ENCODE results near the gene KLHL1. TPM values are rescaled to one million over a fixed set of nuclear protein-coding genes. Genes with fewer than 3 reads are reported as not detected.

Gene KLHL1
- total RNA-seq, 1 experiment from 2014 or later, result not detected

DNA sequence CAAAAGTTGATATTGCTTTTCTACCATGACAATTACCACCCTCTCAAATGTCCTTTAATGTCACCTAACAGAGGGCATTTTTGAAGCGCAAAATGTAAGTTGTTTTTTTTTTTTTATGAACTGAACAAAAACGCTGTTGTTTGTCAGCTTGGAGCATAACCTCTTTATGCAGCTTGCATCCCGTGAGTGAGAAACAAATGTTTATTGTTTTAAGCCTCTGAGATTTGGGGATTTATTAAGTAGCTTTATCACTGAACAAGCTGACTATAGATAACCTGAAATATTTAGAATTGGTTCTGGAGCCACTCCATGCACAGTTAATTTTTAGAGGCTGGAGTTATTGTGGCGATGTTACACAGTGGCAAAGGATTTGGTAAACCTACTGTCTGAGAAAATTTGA, 80.7 kb downstream of the KLHL1 start:
- CTCF ChIA-PET, result no interaction called here
- intact Hi-C loops (cut with micrococcal nuclease; ENCODE audit: unreplicated experiment), result no loop called here
- TF ChIP-seq, protein P1, sequence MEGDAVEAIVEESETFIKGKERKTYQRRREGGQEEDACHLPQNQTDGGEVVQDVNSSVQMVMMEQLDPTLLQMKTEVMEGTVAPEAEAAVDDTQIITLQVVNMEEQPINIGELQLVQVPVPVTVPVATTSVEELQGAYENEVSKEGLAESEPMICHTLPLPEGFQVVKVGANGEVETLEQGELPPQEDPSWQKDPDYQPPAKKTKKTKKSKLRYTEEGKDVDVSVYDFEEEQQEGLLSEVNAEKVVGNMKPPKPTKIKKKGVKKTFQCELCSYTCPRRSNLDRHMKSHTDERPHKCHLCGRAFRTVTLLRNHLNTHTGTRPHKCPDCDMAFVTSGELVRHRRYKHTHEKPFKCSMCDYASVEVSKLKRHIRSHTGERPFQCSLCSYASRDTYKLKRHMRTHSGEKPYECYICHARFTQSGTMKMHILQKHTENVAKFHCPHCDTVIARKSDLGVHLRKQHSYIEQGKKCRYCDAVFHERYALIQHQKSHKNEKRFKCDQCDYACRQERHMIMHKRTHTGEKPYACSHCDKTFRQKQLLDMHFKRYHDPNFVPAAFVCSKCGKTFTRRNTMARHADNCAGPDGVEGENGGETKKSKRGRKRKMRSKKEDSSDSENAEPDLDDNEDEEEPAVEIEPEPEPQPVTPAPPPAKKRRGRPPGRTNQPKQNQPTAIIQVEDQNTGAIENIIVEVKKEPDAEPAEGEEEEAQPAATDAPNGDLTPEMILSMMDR (IDR thresholded peaks at IDR 0.05; ENCODE audit: unreplicated experiment), result no peak
- no peak for DNase-seq
- no TSS peak for BruUV-seq (replicated peaks)
- no peaks in the 10 kb centered on the region for H3K36me3 Mint-ChIP-seq (ENCODE audit: insufficient read depth, unreplicated experiment)
- H3K4me3 Mint-ChIP-seq (ENCODE audit: low read depth, unreplicated experiment), result no peak overlapping the region
- H3K27ac Mint-ChIP-seq (ENCODE audit: unreplicated experiment), result no peak overlapping the region
- no peaks in the 10 kb centered on the region for H3K27me3 Mint-ChIP-seq (ENCODE audit: unreplicated experiment)
- H3K4me1 Mint-ChIP-seq (ENCODE audit: low read depth, unreplicated experiment), result no peaks in the 10 kb centered on the region
- no peaks in the 10 kb centered on the region for H3K9me3 Mint-ChIP-seq (ENCODE audit: low read depth, unreplicated experiment)

DNA sequence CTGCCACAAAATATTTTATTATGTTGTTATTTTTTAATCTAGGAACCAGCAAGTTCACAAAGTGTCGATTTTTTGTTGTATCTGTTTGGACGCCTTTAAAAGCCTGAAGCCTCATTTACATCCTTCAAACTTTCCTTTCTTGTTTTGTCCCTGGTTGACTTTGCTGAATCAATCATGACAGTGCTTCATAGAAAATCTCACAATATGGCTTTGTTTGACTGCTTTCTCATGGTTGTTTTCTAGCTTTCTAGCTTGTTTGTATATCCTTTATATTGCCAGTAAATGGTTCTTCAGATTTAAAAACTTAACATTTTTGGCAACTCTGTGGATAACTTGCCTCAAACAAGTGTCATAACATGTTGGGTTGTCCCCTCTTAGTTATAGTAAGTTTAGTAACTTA, 84.7 kb downstream of the KLHL1 start:
- TF ChIP-seq, protein P1 (IDR thresholded peaks at IDR 0.05; ENCODE audit: unreplicated experiment), result no peak
- no peak overlapping the region for H3K4me3 Mint-ChIP-seq (ENCODE audit: low read depth, unreplicated experiment)
- CTCF ChIA-PET, result no interaction called here
- no peaks in the 10 kb centered on the region for H3K4me1 Mint-ChIP-seq (ENCODE audit: low read depth, unreplicated experiment)
- H3K27me3 Mint-ChIP-seq (ENCODE audit: unreplicated experiment), result no peaks in the 10 kb centered on the region
- no peak for DNase-seq
- H3K9me3 Mint-ChIP-seq (ENCODE audit: low read depth, unreplicated experiment), result no peaks in the 10 kb centered on the region
- intact Hi-C loops (cut with micrococcal nuclease; ENCODE audit: unreplicated experiment), result no loop called here
- no TSS peak for BruUV-seq (replicated peaks)
- H3K27ac Mint-ChIP-seq (ENCODE audit: unreplicated experiment), result no peak overlapping the region
- H3K36me3 Mint-ChIP-seq (ENCODE audit: insufficient read depth, unreplicated experiment), result no peaks in the 10 kb centered on the region

DNA sequence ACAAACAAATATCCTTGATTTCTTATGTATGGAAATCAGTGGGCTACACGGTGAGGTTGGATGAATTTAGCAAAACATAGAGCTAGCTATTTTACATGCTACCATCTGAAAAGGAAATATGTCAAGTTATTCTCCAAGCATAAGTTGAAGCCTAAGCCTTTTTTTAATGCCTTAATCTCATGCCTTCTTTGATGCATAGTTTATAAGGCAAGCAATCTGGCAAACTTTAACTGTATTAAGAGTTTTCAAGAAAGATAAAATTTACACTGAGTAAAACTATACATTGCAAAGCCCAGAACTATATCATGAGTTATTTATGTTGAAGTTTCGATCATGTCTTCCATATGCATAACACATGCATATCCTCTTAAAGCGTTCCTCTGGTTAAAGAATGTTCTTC, 85.6 kb downstream of the KLHL1 start:
- intact Hi-C loops (cut with micrococcal nuclease; ENCODE audit: unreplicated experiment), result no loop called here
- CTCF ChIA-PET, result no interaction called here
- Mint-ChIP-seq H3K9me3 (ENCODE audit: low read depth, unreplicated experiment) (no peaks in the 10 kb centered on the region), H3K4me1 (ENCODE audit: low read depth, unreplicated experiment) (no peaks in the 10 kb centered on the region), H3K27me3 (ENCODE audit: unreplicated experiment) (no peaks in the 10 kb centered on the region), H3K4me3 (ENCODE audit: low read depth, unreplicated experiment) (no peak overlapping the region), H3K36me3 (ENCODE audit: insufficient read depth, unreplicated experiment) (no peaks in the 10 kb centered on the region), H3K27ac (ENCODE audit: unreplicated experiment) (no peak overlapping the region)
- BruUV-seq (replicated peaks), result no TSS peak
- TF ChIP-seq, protein P1 (IDR thresholded peaks at IDR 0.05; ENCODE audit: unreplicated experiment), result no peak
- DNase-seq, result no peak

DNA sequence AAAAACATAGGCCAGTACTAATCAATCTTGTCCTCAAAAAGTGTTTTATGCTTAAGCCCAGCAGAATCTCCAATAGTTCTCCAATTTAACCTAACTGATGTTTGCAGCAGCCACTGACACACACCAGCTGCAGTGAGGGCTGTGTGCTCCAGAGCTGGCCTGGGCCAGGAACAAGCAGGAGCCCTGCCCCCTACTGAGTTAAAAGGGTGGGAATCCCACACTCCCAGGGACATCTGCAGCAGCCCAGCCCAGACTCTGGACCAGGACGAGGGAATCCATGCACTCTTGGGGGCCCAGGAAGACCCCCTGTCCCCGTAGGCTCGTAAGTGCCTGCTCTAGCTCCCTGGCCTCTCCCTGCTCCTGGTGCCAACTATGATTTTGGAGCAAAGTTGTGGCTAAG, 92.1 kb downstream of the KLHL1 start:
- TF ChIP-seq, protein P1 (IDR thresholded peaks at IDR 0.05; ENCODE audit: unreplicated experiment), result no peak
- Mint-ChIP-seq H3K4me1 (ENCODE audit: low read depth, unreplicated experiment) (no peaks in the 10 kb centered on the region), H3K36me3 (ENCODE audit: insufficient read depth, unreplicated experiment) (no peaks in the 10 kb centered on the region), H3K4me3 (ENCODE audit: low read depth, unreplicated experiment) (no peak overlapping the region), H3K27me3 (ENCODE audit: unreplicated experiment) (no peaks in the 10 kb centered on the region), H3K9me3 (ENCODE audit: low read depth, unreplicated experiment) (no peaks in the 10 kb centered on the region), H3K27ac (ENCODE audit: unreplicated experiment) (no peak overlapping the region)
- BruUV-seq (replicated peaks), result no TSS peak
- intact Hi-C loops (cut with micrococcal nuclease; ENCODE audit: unreplicated experiment), result no loop called here
- no peak for DNase-seq
- CTCF ChIA-PET, result no interaction called here

DNA sequence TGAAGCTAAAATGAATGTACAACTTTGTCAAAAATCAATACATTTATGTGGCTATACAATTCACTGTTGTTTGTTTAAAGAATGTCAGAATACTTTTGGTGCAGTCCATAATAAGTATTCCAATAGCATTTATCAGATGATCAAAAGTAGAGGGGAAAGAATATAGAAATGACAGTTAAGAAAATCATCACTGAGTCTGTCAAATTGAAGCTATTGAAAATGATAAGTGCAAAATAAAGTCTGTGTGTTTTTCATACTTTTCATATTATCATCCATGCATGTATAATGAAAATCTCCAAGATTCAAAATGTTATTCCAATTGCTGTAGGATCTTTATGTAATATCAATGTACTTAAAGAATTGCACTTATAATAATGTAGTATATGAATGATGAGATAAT, 93.9 kb downstream of the KLHL1 start:
- H3K9me3 Mint-ChIP-seq (ENCODE audit: low read depth, unreplicated experiment), result no peaks in the 10 kb centered on the region
- no peaks in the 10 kb centered on the region for H3K4me1 Mint-ChIP-seq (ENCODE audit: low read depth, unreplicated experiment)
- BruUV-seq (replicated peaks), result no TSS peak
- no peak for DNase-seq
- H3K36me3 Mint-ChIP-seq (ENCODE audit: insufficient read depth, unreplicated experiment), result no peaks in the 10 kb centered on the region
- TF ChIP-seq, protein P1 (IDR thresholded peaks at IDR 0.05; ENCODE audit: unreplicated experiment), result no peak
- no peak overlapping the region for H3K27ac Mint-ChIP-seq (ENCODE audit: unreplicated experiment)
- no peak overlapping the region for H3K4me3 Mint-ChIP-seq (ENCODE audit: low read depth, unreplicated experiment)
- intact Hi-C loops (cut with micrococcal nuclease; ENCODE audit: unreplicated experiment), result no loop called here
- H3K27me3 Mint-ChIP-seq (ENCODE audit: unreplicated experiment), result no peaks in the 10 kb centered on the region
- CTCF ChIA-PET, result no interaction called here
